Measurements from ENCODE around the gene TRMT1L. TPM values are rescaled to one million over a fixed set of nuclear protein-coding genes. Genes with fewer than 3 reads are reported as not detected.
"Not testable (repeated sequence)": the region's sequence is repeated elsewhere in the genome, so short reads cannot be mapped to it uniquely, and the experiment has no call there.

The TRMT1L gene
- polyA plus RNA-seq (2011; rRNA removed): 13.4 and 23.4 TPM in 2 replicates
- polyA minus RNA-seq (2011; rRNA and poly(A)+ RNA removed): 10.0 and 16.0 TPM in 2 replicates

GRCh38 chr1:185156854-185157598 lies at the start of gene TRMT1L, which contains the start of gene SWT1:
TRMT1L (minus strand) TSS chr1:185156953; CDS start chr1:185156712, 241 bp downstream.
SWT1 (plus strand) TSS chr1:185157167; CDS start chr1:185160842, 3,675 bp downstream.
- no peak for TF ChIP-seq CTCF (IDR thresholded peaks at IDR 0.05; ENCODE audit: insufficient read depth, low read depth, low read length)
- ChIA-PET CTCF (interaction anchor here (1.0 to 3.7 kb wide), 3 partner anchors 11 to 352 kb away, joined by 4 to 40 read pairs (median 5); no protein-coding TSS in a partner anchor), POLR2A (interaction anchor here (0.9 kb wide), 1 partner anchor 180 kb away, joined by 3 read pairs; no protein-coding TSS in a partner anchor)
- peak; percentile 96 for DNase-seq (ENCODE audit: low read depth)
- Histone ChIP-seq H3K27me3 (ENCODE audit: control insufficient read depth, insufficient read depth, low read length) (no peaks in the 10 kb centered on the region), H3K36me3 (ENCODE audit: control insufficient read depth, insufficient read depth, low read length) (no peaks in the 10 kb centered on the region), H3K4me3 (ENCODE audit: low read depth, low read length) (peak within 1 kb of the TSS; percentile 63)

- no peak for TF ChIP-seq CTCF (IDR thresholded peaks at IDR 0.05; ENCODE audit: insufficient read depth, low read depth, low read length)
- no peaks in the 10 kb centered on the region for H3K36me3 ChIP-seq (ENCODE audit: control insufficient read depth, insufficient read depth, low read length)
- CTCF ChIA-PET: interaction anchor here (0.7 to 1.4 kb wide), 2 partner anchors 38 to 393 kb away, joined by 3 read pairs; no protein-coding TSS in a partner anchor
- H3K4me3 ChIP-seq (ENCODE audit: low read depth, low read length): no peak overlapping the region
- POLR2A ChIA-PET: no interaction called here
- H3K27me3 ChIP-seq (ENCODE audit: control insufficient read depth, insufficient read depth, low read length): no peaks in the 10 kb centered on the region
- DNase-seq (ENCODE audit: low read depth): no peak
These were observed 44.1 kb upstream of the TRMT1L start for GRCh38 chr1:185200889-185201288.

GRCh38 chr1:185198712-185199111 lies 42.0 kb upstream of the TRMT1L start:
- H3K4me3 ChIP-seq (ENCODE audit: low read depth, low read length); DNase-seq (ENCODE audit: low read depth); H3K36me3 ChIP-seq (ENCODE audit: control insufficient read depth, insufficient read depth, low read length); CTCF ChIA-PET; H3K27me3 ChIP-seq (ENCODE audit: control insufficient read depth, insufficient read depth, low read length); POLR2A ChIA-PET: not testable (repeated sequence)

GRCh38 chr1:185193756-185194155 lies 37.0 kb upstream of the TRMT1L start:
- Histone ChIP-seq H3K4me3 (ENCODE audit: low read depth, low read length) (no peak overlapping the region), H3K36me3 (ENCODE audit: control insufficient read depth, insufficient read depth, low read length) (no peaks in the 10 kb centered on the region), H3K27me3 (ENCODE audit: control insufficient read depth, insufficient read depth, low read length) (no peaks in the 10 kb centered on the region)
- ChIA-PET POLR2A (no interaction called here), CTCF (no interaction called here)
- TF ChIP-seq CTCF (IDR thresholded peaks at IDR 0.05; ENCODE audit: insufficient read depth, low read depth, low read length): no peak
- no peak for DNase-seq (ENCODE audit: low read depth)

- Histone ChIP-seq H3K27me3 (ENCODE audit: control insufficient read depth, insufficient read depth, low read length) (no peaks in the 10 kb centered on the region), H3K4me3 (ENCODE audit: low read depth, low read length) (no peak overlapping the region), H3K36me3 (ENCODE audit: control insufficient read depth, insufficient read depth, low read length) (no peaks in the 10 kb centered on the region)
- TF ChIP-seq CTCF (IDR thresholded peaks at IDR 0.05; ENCODE audit: insufficient read depth, low read depth, low read length): peak; percentile 81
- ChIA-PET CTCF (interaction anchor here (0.6 to 4.9 kb wide), 35 partner anchors 9 to 524 kb away, joined by 3 to 68 read pairs (median 5); partner anchors contain the start of genes NIBAN1, RNF2, SWT1 and TRMT1L), POLR2A (no interaction called here)
- DNase-seq (ENCODE audit: low read depth): no peak
These were observed 13.6 kb upstream of the TRMT1L start for GRCh38 chr1:185170291-185170848.

Measured in BJ (cell line).